ENCODE results near the gene YAF2.

The YAF2 gene

GRCh38 chr12:42125388-42125767, 112.7 kb downstream of the YAF2 start:
- H3K4me3 ChIP-seq (ENCODE audit: control insufficient read depth, low read depth, low read length), result no peak overlapping the region
- TF ChIP-seq CTCF (IDR thresholded peaks at IDR 0.05; ENCODE audit: control insufficient read depth, insufficient read depth, low read depth, low read length, missing control alignments), result no peak
- no peak for DNase-seq (ENCODE audit: low read depth)

- DNase-seq (ENCODE audit: low read depth), result no peak
- H3K4me3 ChIP-seq (ENCODE audit: control insufficient read depth, low read depth, low read length), result no peak overlapping the region
- TF ChIP-seq CTCF (IDR thresholded peaks at IDR 0.05; ENCODE audit: control insufficient read depth, insufficient read depth, low read depth, low read length, missing control alignments), result no peak
Observed at GRCh38 chr12:42124764-42125387, 113.2 kb downstream of the YAF2 start.

DNA sequence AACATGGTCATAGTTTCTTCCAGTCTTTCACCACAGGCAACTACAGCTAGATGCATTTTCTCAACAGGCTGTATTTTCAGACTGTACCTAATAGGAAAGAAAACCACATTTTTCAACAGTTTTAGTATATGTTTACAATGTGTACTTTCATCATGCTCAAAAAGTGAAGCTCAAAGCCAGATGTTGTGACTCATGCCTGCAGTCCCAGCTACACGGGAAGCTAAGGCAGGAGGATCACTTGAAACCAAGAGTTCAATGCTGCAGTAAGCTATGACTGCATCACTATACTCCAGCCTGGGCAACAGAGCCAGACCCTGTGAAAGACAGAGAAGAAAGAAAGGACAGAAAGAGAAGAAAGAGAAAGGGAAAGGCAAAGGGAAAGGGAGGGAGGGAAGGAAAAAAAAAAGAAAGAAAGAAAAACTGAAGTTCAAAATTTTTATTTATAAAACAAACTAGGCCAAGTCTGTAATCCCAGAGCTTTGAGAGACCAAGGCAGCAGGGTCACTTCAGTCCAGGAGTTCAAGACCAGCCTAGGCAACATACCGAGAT, 118.9 kb downstream of the YAF2 start:
- no peak overlapping the region for H3K4me3 ChIP-seq (ENCODE audit: control insufficient read depth, low read depth, low read length)
- no peak for TF ChIP-seq CTCF (IDR thresholded peaks at IDR 0.05; ENCODE audit: control insufficient read depth, insufficient read depth, low read depth, low read length, missing control alignments)
- peak; percentile 49 for DNase-seq (ENCODE audit: low read depth)

GRCh38 chr12:42118136-42118879, 119.7 kb downstream of the YAF2 start:
- DNase-seq (ENCODE audit: low read depth), result no peak
- no peak for TF ChIP-seq CTCF (IDR thresholded peaks at IDR 0.05; ENCODE audit: control insufficient read depth, insufficient read depth, low read depth, low read length, missing control alignments)
- no peak overlapping the region for H3K4me3 ChIP-seq (ENCODE audit: control insufficient read depth, low read depth, low read length)

DNA sequence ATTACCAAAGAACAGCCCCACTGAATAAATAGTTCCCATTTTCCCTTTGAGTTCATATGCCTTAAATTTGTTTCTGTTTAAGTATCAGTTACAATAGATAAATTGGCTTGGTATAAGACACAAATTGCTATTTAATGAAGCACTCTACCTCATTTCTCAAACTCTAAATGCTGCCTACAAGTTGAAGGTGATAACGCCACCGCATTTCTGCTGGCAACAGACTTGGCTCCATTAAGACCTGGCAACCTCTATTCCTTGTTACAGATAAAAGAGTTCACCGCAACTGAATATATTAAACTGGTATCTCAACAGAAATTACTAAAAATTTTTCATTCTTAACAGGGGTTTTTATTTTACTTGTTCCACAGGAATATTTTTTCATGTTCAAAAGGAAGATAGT, 129.0 kb downstream of the YAF2 start:
- DNase-seq (ENCODE audit: low read depth), result no peak
- no peak for TF ChIP-seq CTCF (IDR thresholded peaks at IDR 0.05; ENCODE audit: control insufficient read depth, insufficient read depth, low read depth, low read length, missing control alignments)
- H3K4me3 ChIP-seq (ENCODE audit: control insufficient read depth, low read depth, low read length), result no peak overlapping the region
